Tibial nerve (tissue), 3 donors: ENCODE measurements around the gene DNAI2.

Source experiments
- POLR2A ChIP-seq, 2 donors: fragments of 450-650 bp; IDR thresholded peaks; one replicate each; pipeline ENCODE4 v1.6.1; 2017; ENCODE audit warnings: antibody characterized with exemption in 2 of 2, mild to moderate bottlenecking in 2 of 2, moderate library complexity in 2 of 2
- TF ChIP-seq, protein P1 (sequence below), 5 experiments: fragments of 200-600 bp in 3 of 5; fragments of 450-650 bp in 2 of 5; sonication (generic) in 3 of 5; IDR thresholded peaks; one replicate each; pipeline ENCODE4 v1.5.1; 2016 to 2019; ENCODE audit warnings: antibody characterized with exemption in 5 of 5, mild to moderate bottlenecking in 3 of 5, moderate library complexity in 2 of 5

DNA sequence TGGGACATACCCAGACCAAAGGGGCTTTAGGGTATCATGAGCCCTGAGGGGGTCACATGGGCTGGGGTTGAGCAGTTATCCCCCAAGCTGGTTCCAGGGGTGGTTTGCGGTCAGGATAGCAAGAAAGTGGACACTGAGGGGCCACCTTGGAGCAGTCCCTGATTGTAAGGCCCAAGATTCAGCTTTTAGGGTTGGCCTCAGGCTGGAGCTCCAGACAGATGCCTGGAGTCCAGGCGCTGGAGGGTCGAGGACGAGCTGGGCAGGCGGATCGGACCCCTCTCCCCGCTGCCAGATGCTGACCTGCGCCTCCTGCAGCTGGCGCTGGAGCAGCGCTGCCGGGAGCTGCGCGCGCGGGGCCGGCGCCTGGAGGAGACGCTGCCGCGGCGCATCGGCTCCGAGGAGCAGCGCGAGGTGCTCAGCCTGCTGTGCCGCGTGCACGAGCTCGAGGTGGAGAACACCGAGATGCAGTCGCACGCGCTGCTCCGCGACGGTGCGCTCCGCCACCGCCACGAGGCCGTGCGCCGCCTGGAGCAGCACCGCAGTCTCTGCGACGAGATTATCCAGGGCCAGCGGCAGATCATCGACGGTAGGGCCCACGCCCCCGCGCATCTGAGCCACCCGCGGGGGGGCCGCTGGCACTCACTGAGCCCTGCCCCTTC lies 77.6 kb downstream of the DNAI2 start:
- no peak for TF ChIP-seq POLR2A (IDR thresholded peaks at IDR 0.05)
- TF ChIP-seq, protein P1, sequence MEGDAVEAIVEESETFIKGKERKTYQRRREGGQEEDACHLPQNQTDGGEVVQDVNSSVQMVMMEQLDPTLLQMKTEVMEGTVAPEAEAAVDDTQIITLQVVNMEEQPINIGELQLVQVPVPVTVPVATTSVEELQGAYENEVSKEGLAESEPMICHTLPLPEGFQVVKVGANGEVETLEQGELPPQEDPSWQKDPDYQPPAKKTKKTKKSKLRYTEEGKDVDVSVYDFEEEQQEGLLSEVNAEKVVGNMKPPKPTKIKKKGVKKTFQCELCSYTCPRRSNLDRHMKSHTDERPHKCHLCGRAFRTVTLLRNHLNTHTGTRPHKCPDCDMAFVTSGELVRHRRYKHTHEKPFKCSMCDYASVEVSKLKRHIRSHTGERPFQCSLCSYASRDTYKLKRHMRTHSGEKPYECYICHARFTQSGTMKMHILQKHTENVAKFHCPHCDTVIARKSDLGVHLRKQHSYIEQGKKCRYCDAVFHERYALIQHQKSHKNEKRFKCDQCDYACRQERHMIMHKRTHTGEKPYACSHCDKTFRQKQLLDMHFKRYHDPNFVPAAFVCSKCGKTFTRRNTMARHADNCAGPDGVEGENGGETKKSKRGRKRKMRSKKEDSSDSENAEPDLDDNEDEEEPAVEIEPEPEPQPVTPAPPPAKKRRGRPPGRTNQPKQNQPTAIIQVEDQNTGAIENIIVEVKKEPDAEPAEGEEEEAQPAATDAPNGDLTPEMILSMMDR (IDR thresholded peaks at IDR 0.05) = no peak
